Stimulated activated CD4-positive, alpha-beta T cell treated with anti-CD3 and anti-CD28 coated beads, TNF-alpha, amount 100 ng/mL, for 4 hours (primary cell): ENCODE data around the gene SCN10A.

Experiments used
- DNase-seq, 3 experiments: peaks; one replicate each; pipeline ENCODE4 v3.0.0-alpha.2; 2020; ENCODE audit warnings: low read depth in 3 of 3

SCN10A gene

GRCh38 chr3:38816026-38816425 lies at the start of gene SCN10A:
TSS of gene SCN10A (minus strand) at chr3:38816217. CDS start at chr3:38794010, 22,207 bp downstream.
- no peak for DNase-seq

- DNase-seq: no peak
These were observed 37.0 kb upstream of the SCN10A start for GRCh38 chr3:38853011-38853410.

GRCh38 chr3:38843898-38844297 lies 27.9 kb upstream of the SCN10A start:
- no peak for DNase-seq

- DNase-seq: no peak
These were observed 26.4 kb upstream of the SCN10A start for GRCh38 chr3:38842266-38842965.

- DNase-seq: no peak
These were observed 25.0 kb upstream of the SCN10A start for GRCh38 chr3:38840987-38841386.

- no peak for DNase-seq
These were observed 21.3 kb upstream of the SCN10A start for GRCh38 chr3:38837358-38837757.

GRCh38 chr3:38836561-38836960 lies 20.5 kb upstream of the SCN10A start:
- DNase-seq: no peak

- no peak for DNase-seq
These were observed 19.9 kb upstream of the SCN10A start for GRCh38 chr3:38835939-38836338.

GRCh38 chr3:38834717-38835116 lies 18.7 kb upstream of the SCN10A start:
- no peak for DNase-seq

GRCh38 chr3:38834110-38834509 lies 18.1 kb upstream of the SCN10A start:
- DNase-seq: no peak

GRCh38 chr3:38829404-38829803 lies 13.4 kb upstream of the SCN10A start:
- DNase-seq: no peak

- DNase-seq: no peak
These were observed 12.7 kb upstream of the SCN10A start for GRCh38 chr3:38828681-38829080.

GRCh38 chr3:38827791-38828190 lies 11.8 kb upstream of the SCN10A start:
- DNase-seq: no peak

- DNase-seq: no peak
These were observed 10.0 kb upstream of the SCN10A start for GRCh38 chr3:38826001-38826400.

- no peak for DNase-seq
These were observed 8.3 kb upstream of the SCN10A start for GRCh38 chr3:38824349-38824748.

GRCh38 chr3:38823722-38824121 lies 7.7 kb upstream of the SCN10A start:
- no peak for DNase-seq

- DNase-seq: no peak
These were observed 7.2 kb upstream of the SCN10A start for GRCh38 chr3:38823186-38823585.

- no peak for DNase-seq
These were observed 4.2 kb downstream of the SCN10A start for GRCh38 chr3:38811822-38812221.

GRCh38 chr3:38805765-38806386 lies 10.1 kb downstream of the SCN10A start:
- no peak for DNase-seq

- no peak for DNase-seq
These were observed 11.0 kb downstream of the SCN10A start for GRCh38 chr3:38805004-38805403.

- no peak for DNase-seq
These were observed 15.5 kb downstream of the SCN10A start for GRCh38 chr3:38800511-38800910.

- no peak for DNase-seq
These were observed 22.3 kb downstream of the SCN10A start for GRCh38 chr3:38793721-38794120.

- no peak for DNase-seq
These were observed 23.0 kb downstream of the SCN10A start for GRCh38 chr3:38792983-38793382.

- DNase-seq: no peak
These were observed 33.9 kb downstream of the SCN10A start for GRCh38 chr3:38782148-38782547.
